ENCODE results near the gene KLHDC10. TPM values are rescaled to one million over a fixed set of nuclear protein-coding genes. Genes with fewer than 3 reads are reported as not detected.

The KLHDC10 gene
- total and polyA plus RNA-seq, 2 of the 13 experiments (the other 11 are each of a cell fraction or from before 2014, with no cell fraction given) = 11.9 to 21.6 TPM

DNA sequence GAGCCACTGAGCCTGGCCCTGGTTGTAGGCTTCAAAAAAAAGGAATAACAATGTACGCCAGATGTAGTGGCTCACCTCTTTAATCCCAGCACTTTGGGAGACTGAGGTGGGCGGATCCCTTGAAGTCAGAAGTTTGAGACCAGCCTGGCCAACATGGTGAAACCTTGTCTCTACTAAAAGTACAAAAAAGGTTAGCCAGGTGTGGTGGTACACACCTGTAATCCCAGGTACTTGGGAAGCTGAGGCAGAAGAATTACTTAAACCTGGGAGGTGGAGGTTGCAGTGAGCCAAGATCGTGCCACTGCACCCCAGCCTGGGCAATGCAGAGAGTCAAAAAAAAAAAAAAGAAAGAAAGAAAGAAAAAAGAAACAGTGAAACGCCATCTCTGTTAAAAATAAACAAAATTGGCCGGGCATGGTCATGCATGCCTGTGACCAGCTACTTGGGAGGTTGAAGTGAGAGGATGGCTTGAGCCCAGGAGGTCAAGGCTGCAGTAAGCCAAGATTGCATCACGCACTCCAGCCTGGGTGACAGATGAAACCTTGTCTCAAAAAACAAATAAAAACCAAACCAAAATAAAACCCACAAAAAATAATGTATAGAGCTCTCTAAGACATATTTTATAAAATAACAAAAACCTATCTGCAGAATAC is 4.7 kb upstream of the KLHDC10 start (continued):
- TF ChIP-seq ZNF326 (CRISPR knock-in tag; IDR thresholded peaks at IDR 0.05; ENCODE audit: borderline replicate concordance) (no peak), FOSL2 (CRISPR knock-in tag; IDR thresholded peaks at IDR 0.05) (peak; percentile 66), ZNF672 (CRISPR knock-in tag; IDR thresholded peaks at IDR 0.05) (no peak), BRD4 (CRISPR knock-in tag; IDR thresholded peaks at IDR 0.05) (no peak), KMT2B (CRISPR knock-in tag; IDR thresholded peaks at IDR 0.05) (no peak), ZNF318 (CRISPR knock-in tag; IDR thresholded peaks at IDR 0.05) (no peak), ZNF562 (CRISPR knock-in tag; IDR thresholded peaks at IDR 0.05; ENCODE audit: borderline replicate concordance) (no peak), HMGXB4 (CRISPR knock-in tag; IDR thresholded peaks at IDR 0.05; ENCODE audit: borderline replicate concordance in 1 of 2, low read depth in 1 of 2) (no peak), ZSCAN30 (CRISPR knock-in tag; IDR thresholded peaks at IDR 0.05) (no peak), ZNF724P (CRISPR knock-in tag; IDR thresholded peaks at IDR 0.05; ENCODE audit: borderline replicate concordance) (no peak), ZMYM3 (CRISPR knock-in tag; IDR thresholded peaks at IDR 0.05) (no peak), ZNF232 (CRISPR knock-in tag; IDR thresholded peaks at IDR 0.05; ENCODE audit: borderline replicate concordance) (no peak), ZBTB49 (CRISPR knock-in tag; IDR thresholded peaks at IDR 0.05; ENCODE audit: borderline replicate concordance) (no peak), ZSCAN22 (CRISPR knock-in tag; IDR thresholded peaks at IDR 0.05) (no peak), ZNF546 (CRISPR knock-in tag; conservative IDR thresholded peaks at IDR 0.05) (no peak), POGZ (CRISPR knock-in tag; IDR thresholded peaks at IDR 0.05) (0 out of 2 replicates have a peak, but pooled peaks have one; percentile 23)
- TF ChIP-seq, protein P1, sequence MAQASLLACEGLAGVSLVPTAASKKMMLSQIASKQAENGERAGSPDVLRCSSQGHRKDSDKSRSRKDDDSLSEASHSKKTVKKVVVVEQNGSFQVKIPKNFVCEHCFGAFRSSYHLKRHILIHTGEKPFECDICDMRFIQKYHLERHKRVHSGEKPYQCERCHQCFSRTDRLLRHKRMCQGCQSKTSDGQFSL (CRISPR knock-in tag; IDR thresholded peaks at IDR 0.05) = no peak
